PC-3 (cell line): Measurements from ENCODE around the gene ALX4. TPM values are rescaled to one million over a fixed set of nuclear protein-coding genes. Genes with fewer than 3 reads are reported as not detected.

Experiments used
- ATAC-seq: fragments of 200-7000 bp; cut with Tn5 transposase; 2 replicates; pipeline ENCODE4 v1.9.1; 2020; ENCODE audit warnings: mild to moderate bottlenecking, moderate library complexity
- BruUV-seq: library from RNA; stranded (reverse); fragments of 400-500 nt; replicated peaks from 2 replicates; lab custom pipeline; 2021; lab: Mats Ljungman, UMichigan
- CTCF ChIA-PET: fragments of 300-600 bp; sonication (Branson Sonifier 250); formaldehyde crosslinking; loops from one replicate; lab custom pipeline; 2022; ENCODE audit warnings: antibody characterized with exemption; lab: Charles Lee
- POLR2A ChIA-PET: fragments of 300-600 bp; sonication (Branson Sonifier 250); formaldehyde crosslinking; loops from one replicate; lab custom pipeline; 2022; ENCODE audit warnings: antibody characterized with exemption; ENCODE audit not compliant: unreplicated experiment; lab: Charles Lee
- DNase-seq: peaks from one replicate; pipeline ENCODE4 v3.0.0-alpha.2; 2015
- H2AFZ ChIP-seq: fragments of 300-600 bp; sonication (generic); 2 replicates; pipeline ENCODE4 v1.6.0; 2016; ENCODE audit warnings: antibody characterized with exemption, low read length
- H3F3A ChIP-seq: fragments of 300-600 bp; sonication (generic); one replicate; pipeline ENCODE4 v1.6.0; 2017; ENCODE audit warnings: antibody characterized with exemption, low read length, control low read depth, mild to moderate bottlenecking; ENCODE audit not compliant: unreplicated experiment
- H3K27ac ChIP-seq: fragments of 300-600 bp; sonication (generic); 2 replicates; pipeline ENCODE4 v1.5.1; 2016; ENCODE audit warnings: mild to moderate bottlenecking, low read length
- H3K27me3 ChIP-seq: fragments of 300-600 bp; sonication (generic); 2 replicates; pipeline ENCODE4 v1.6.1; 2016; ENCODE audit warnings: low read length, mixed read lengths
- H3K36me3 ChIP-seq: fragments of 300-600 bp; sonication (generic); 2 replicates; pipeline ENCODE4 v1.6.1; 2016; ENCODE audit warnings: low read depth, mixed run types, low read length, mixed read lengths
- H3K4me1 ChIP-seq: fragments of 300-600 bp; sonication (generic); 2 replicates; pipeline ENCODE4 v1.5.1; 2016; ENCODE audit warnings: low read length; ENCODE audit not compliant: insufficient read depth
- H3K4me2 ChIP-seq: fragments of 300-600 bp; sonication (generic); 2 replicates; pipeline ENCODE4 v1.6.0; 2016; ENCODE audit warnings: low read length
- H3K4me3 ChIP-seq: fragments of 300-600 bp; sonication (generic); 2 replicates; pipeline ENCODE4 v1.5.1; 2016; ENCODE audit warnings: mild to moderate bottlenecking, low read length, mixed read lengths
- H3K79me2 ChIP-seq: fragments of 300-600 bp; sonication (generic); 2 replicates; pipeline ENCODE4 v1.6.1; 2017; ENCODE audit warnings: low read length, mixed read lengths
- H3K9ac ChIP-seq: fragments of 300-600 bp; sonication (generic); 2 replicates; pipeline ENCODE4 v1.6.0; 2016; ENCODE audit warnings: mild to moderate bottlenecking, low read length
- H3K9me2 ChIP-seq: fragments of 300-600 bp; sonication (generic); replicated peaks from 2 replicates; pipeline ENCODE4 v1.6.1; 2016; ENCODE audit warnings: mixed run types, low read length, mixed read lengths
- H3K9me3 ChIP-seq: fragments of 300-600 bp; sonication (generic); 2 replicates; pipeline ENCODE4 v1.6.1; 2016; ENCODE audit warnings: low read length, mixed read lengths
- H4K20me1 ChIP-seq: fragments of 300-600 bp; sonication (generic); 2 replicates; pipeline ENCODE4 v1.6.1; 2016; ENCODE audit warnings: low read length, mixed read lengths
- EZH2 ChIP-seq: fragments of 300-600 bp; sonication (generic); IDR thresholded peaks from one replicate; pipeline ENCODE4 v1.6.1; 2017; ENCODE audit warnings: antibody characterized with exemption, mild to moderate bottlenecking, low read length; ENCODE audit not compliant: unreplicated experiment
- EZH2phosphoT487 ChIP-seq: fragments of 300-600 bp; sonication (generic); IDR thresholded peaks from 2 replicates; pipeline ENCODE4 v1.6.1; 2018; ENCODE audit warnings: mild to moderate bottlenecking, antibody characterized with exemption, low read length, borderline replicate concordance
- intact Hi-C: fragments of 100-400 bp; cut with micrococcal nuclease; formaldehyde crosslinking; loops from 2 replicates; pipeline ENCODE4 v1.9.0; 2023
- total RNA-seq: library from RNA; depleted of rRNA; stranded (reverse); fragments of >200 nt; gene quantifications from 2 replicates; pipeline ENCODE4 v1.2.3, GENCODE V29; 2014
- TF ChIP-seq, protein P1 (sequence below): fragments of 300-600 bp; sonication (generic); conservative IDR thresholded peaks from 2 replicates; pipeline ENCODE4 v1.5.1; 2017; ENCODE audit warnings: antibody characterized with exemption, low read depth, mild to moderate bottlenecking, low read length

ALX4 gene
- total RNA-seq, 1 experiment from 2014 or later = not detected

DNA sequence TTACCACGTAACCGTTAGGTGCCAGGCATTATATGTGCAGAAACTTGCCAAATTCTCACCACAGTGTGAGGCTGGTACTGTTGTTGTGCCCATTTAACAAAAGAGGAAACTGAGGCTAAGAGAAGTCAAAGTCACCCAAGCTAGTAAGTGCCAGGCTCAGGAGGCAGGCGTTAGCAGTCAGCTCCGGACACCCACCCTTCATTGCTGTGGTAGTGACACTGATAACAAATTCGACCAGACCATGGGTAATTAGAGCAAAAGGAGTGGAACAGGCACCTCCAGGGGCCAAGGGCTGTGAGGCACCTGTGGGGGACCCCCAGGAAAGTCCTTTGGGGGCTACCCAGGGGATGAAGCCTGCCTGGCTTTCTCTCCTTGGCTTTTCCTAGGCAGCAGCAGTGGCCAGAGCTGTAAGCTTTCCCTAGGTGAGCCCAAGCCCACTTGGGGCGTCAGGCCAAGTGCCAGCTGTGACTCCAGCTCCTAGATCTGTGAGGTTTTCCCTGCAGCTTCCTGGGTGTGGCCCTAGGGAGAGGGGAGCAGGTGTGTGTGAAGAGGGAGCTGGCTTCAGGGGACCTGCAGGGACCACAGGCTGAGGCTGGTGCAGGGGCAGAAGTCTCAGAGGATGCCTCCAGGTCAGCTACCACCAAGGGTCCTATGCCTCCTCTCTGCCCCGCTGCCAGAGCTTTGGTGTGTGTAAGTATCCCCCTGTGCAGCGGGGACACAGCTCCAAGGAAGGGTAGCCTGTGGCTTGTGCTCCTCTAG is 19.7 kb upstream of the ALX4 start:
- H3K36me3 ChIP-seq = no peaks in the 10 kb centered on the region
- no peaks in the 10 kb centered on the region for H3K9me2 ChIP-seq
- H3K4me2 ChIP-seq = no peak overlapping the region
- H3K4me3 ChIP-seq = no peak overlapping the region
- intact Hi-C loops = loop anchor here (5.0 kb wide), 1 partner anchor 187 kb away; no protein-coding TSS in a partner anchor
- no TSS peak for BruUV-seq
- ChIA-PET CTCF (no interaction called here), POLR2A (no interaction called here)
- DNase-seq = no peak
- peaks cover 86% of the 10 kb centered on the region for H3K27me3 ChIP-seq
- no peak for TF ChIP-seq EZH2
- TF ChIP-seq EZH2phosphoT487 = no peak
- TF ChIP-seq, protein P1, sequence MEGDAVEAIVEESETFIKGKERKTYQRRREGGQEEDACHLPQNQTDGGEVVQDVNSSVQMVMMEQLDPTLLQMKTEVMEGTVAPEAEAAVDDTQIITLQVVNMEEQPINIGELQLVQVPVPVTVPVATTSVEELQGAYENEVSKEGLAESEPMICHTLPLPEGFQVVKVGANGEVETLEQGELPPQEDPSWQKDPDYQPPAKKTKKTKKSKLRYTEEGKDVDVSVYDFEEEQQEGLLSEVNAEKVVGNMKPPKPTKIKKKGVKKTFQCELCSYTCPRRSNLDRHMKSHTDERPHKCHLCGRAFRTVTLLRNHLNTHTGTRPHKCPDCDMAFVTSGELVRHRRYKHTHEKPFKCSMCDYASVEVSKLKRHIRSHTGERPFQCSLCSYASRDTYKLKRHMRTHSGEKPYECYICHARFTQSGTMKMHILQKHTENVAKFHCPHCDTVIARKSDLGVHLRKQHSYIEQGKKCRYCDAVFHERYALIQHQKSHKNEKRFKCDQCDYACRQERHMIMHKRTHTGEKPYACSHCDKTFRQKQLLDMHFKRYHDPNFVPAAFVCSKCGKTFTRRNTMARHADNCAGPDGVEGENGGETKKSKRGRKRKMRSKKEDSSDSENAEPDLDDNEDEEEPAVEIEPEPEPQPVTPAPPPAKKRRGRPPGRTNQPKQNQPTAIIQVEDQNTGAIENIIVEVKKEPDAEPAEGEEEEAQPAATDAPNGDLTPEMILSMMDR = no peak
- no peaks in the 10 kb centered on the region for H3K9me3 ChIP-seq
- H2AFZ ChIP-seq = no peak overlapping the region
- H3K4me1 ChIP-seq = no peaks in the 10 kb centered on the region
- no peaks in the 10 kb centered on the region for H3F3A ChIP-seq
- H3K79me2 ChIP-seq = no peaks in the 10 kb centered on the region
- no peak overlapping the region for H3K27ac ChIP-seq
- no peak for ATAC-seq
- no peak overlapping the region for H3K9ac ChIP-seq
- no peaks in the 10 kb centered on the region for H4K20me1 ChIP-seq

DNA sequence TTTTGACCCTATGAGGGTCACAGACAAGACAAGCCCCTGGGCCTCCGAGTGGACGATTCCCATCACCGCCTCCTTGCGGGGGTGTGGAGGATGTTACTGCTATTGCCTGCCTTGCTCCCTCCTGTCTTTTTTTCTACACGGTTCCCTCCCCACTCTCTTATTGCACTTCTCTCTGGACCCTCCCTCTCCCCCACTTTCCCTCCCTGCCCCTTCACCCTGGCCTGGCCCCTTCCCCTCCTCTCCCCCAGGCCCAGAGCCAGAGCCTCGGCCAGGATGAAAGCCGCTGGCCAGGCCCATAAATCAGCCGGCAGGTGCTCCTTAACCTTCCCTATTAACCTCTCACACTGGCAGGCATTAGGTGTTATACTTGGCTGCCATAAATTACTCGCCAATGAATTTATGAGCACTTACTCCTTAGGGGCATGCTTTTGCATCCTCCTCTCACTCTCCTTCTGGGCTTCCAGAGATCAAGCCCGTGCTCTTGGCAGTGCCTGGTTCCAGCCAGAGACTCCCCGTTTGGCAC is 18.3 kb upstream of the ALX4 start:
- Histone ChIP-seq H3K4me3 (no peak overlapping the region), H3K27me3 (peaks cover 86% of the 10 kb centered on the region), H3K79me2 (no peaks in the 10 kb centered on the region), H3K9ac (no peak overlapping the region), H3K9me3 (no peaks in the 10 kb centered on the region), H4K20me1 (no peaks in the 10 kb centered on the region), H3K27ac (no peak overlapping the region), H3K36me3 (no peaks in the 10 kb centered on the region), H3K4me2 (no peak overlapping the region), H3K9me2 (no peaks in the 10 kb centered on the region), H3F3A (no peaks in the 10 kb centered on the region), H2AFZ (no peak overlapping the region), H3K4me1 (no peaks in the 10 kb centered on the region)
- no peak for ATAC-seq
- ChIA-PET POLR2A (no interaction called here), CTCF (no interaction called here)
- intact Hi-C loops = loop anchor here (5.0 kb wide), 1 partner anchor 186 kb away; no protein-coding TSS in a partner anchor
- no TSS peak for BruUV-seq
- no peak for TF ChIP-seq EZH2
- DNase-seq = no peak

DNA sequence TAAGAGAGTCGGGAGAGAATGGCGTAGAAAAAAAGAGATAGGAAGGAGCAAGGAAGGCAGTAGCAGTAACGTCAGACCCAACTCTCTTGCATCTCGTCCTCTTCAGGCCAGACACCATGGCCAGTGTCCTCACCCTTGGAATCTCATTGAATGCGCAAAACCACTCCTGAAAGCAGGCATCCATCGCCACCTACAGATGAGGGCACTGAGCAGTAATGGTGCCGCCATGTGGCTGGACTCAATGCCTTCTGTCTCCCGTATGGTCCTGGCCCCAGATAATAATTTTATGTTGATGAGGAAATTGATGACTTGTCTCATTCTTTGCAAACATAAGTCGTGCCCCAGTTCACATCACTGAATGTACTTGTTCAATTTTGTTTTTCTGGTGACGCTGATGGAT is 17.8 kb upstream of the ALX4 start:
- Histone ChIP-seq H3K36me3 (no peaks in the 10 kb centered on the region), H3K9me2 (no peaks in the 10 kb centered on the region), H3K4me3 (no peak overlapping the region), H3K27ac (no peak overlapping the region), H3K9ac (no peak overlapping the region), H2AFZ (no peak overlapping the region), H4K20me1 (no peaks in the 10 kb centered on the region), H3K4me1 (no peaks in the 10 kb centered on the region), H3K79me2 (no peaks in the 10 kb centered on the region), H3K4me2 (no peak overlapping the region), H3F3A (no peaks in the 10 kb centered on the region), H3K9me3 (no peaks in the 10 kb centered on the region), H3K27me3 (peaks cover 89% of the 10 kb centered on the region)
- TF ChIP-seq, protein P1 = no peak; the same call in 1 of the 2 replicates
- TF ChIP-seq EZH2 (no peak), EZH2phosphoT487 (no peak)
- intact Hi-C loops = loop anchor here (5.0 kb wide), 1 partner anchor 185 kb away; no protein-coding TSS in a partner anchor
- CTCF ChIA-PET = no interaction called here
- DNase-seq (no peak), ATAC-seq (0 out of 2 replicates have a peak, but pooled peaks have one; percentile 31)
- no TSS peak for BruUV-seq
- POLR2A ChIA-PET = no interaction called here
